K562 (cell line): Measurements from ENCODE around the gene ARHGAP30. TPM values are rescaled to one million over a fixed set of nuclear protein-coding genes. Genes with fewer than 3 reads are reported as not detected.
A peak's percentile ranks its signal among the peaks of the same experiment; 100 is the strongest.

Experiments
- CREB3 ChIP-seq: fragments of 450-650 bp; conservative IDR thresholded peaks from 2 replicates; pipeline ENCODE4 v1.6.1; 2016; ENCODE audit warnings: missing genetic modification characterization, low read depth, mild to moderate bottlenecking, missing compliant biosample characterization, moderate library complexity
- ETV6 ChIP-seq, 3 experiments: fragments of 150-350 bp in 1 of 3; sonication (generic) in 1 of 3; formaldehyde crosslinking in 1 of 3; IDR thresholded peaks; 2 replicates each; pipeline versions ENCODE4 v1.6.1 to v1.8.0; 2014 to 2022; ENCODE audit warnings: borderline replicate concordance in 2 of 3, low read depth in 2 of 3, antibody characterized with exemption in 1 of 3, low read length in 1 of 3, mild to moderate bottlenecking in 1 of 3, missing genetic modification reagents in 1 of 3
- FOXK2 ChIP-seq, 2 experiments: fragments of 450-650 bp; IDR thresholded peaks in 1 of 2; conservative IDR thresholded peaks in 1 of 2; 2 replicates each; pipeline ENCODE4 v1.6.1; 2016; ENCODE audit warnings: low read depth in 2 of 2, mild to moderate bottlenecking in 1 of 2
- HES1 ChIP-seq: fragments of 450-650 bp; IDR thresholded peaks from 2 replicates; pipeline ENCODE4 v1.6.1; 2016; ENCODE audit warnings: low read depth, mild to moderate bottlenecking, moderate library complexity
- KAT7 ChIP-seq: sonication (generic); formaldehyde crosslinking; IDR thresholded peaks from 2 replicates; pipeline ENCODE4 v1.8.0; 2022; ENCODE audit warnings: missing genetic modification reagents, mild to moderate bottlenecking, borderline replicate concordance
- KLF13 ChIP-seq: fragments of 450-650 bp; IDR thresholded peaks from 2 replicates; pipeline ENCODE4 v1.6.1; 2016; ENCODE audit warnings: missing genetic modification characterization, low read depth, mild to moderate bottlenecking, missing compliant biosample characterization, moderate library complexity, borderline replicate concordance
- MTF1 ChIP-seq: fragments of 250-450 bp; sonication (Bioruptor Pico); IDR thresholded peaks from 2 replicates; pipeline ENCODE4 v1.9.0; 2021; ENCODE audit warnings: moderate library complexity, mild to moderate bottlenecking, inconsistent platforms, borderline replicate concordance
- PHF21A ChIP-seq: fragments of 450-650 bp; IDR thresholded peaks from 2 replicates; pipeline ENCODE4 v1.6.1; 2017; ENCODE audit warnings: low read depth, borderline replicate concordance
- RCOR1 ChIP-seq, 2 experiments: IDR thresholded peaks; 2 replicates each; pipeline ENCODE4 v1.6.1; 2012; ENCODE audit warnings: low read depth in 2 of 2, low read length in 2 of 2, borderline replicate concordance in 1 of 2, improper control_type of control experiment in 1 of 2
- RNF2 ChIP-seq: sonication (generic); IDR thresholded peaks from 2 replicates; pipeline ENCODE4 v1.6.1; 2016
- SIX5 ChIP-seq, 2 experiments: IDR thresholded peaks; 2 replicates each; pipeline ENCODE4 v1.6.1; 2011; ENCODE audit warnings: low read length in 2 of 2, borderline replicate concordance in 1 of 2, low read depth in 1 of 2, mild to moderate bottlenecking in 1 of 2, moderate library complexity in 1 of 2; ENCODE audit not compliant: insufficient read depth in 1 of 2
- SP2 ChIP-seq: IDR thresholded peaks from 2 replicates; pipeline ENCODE4 v1.6.1; 2011; ENCODE audit warnings: mild to moderate bottlenecking, low read depth, low read length, moderate library complexity; ENCODE audit not compliant: poor library complexity, severe bottlenecking; ENCODE audit errors: extremely low read depth
- SREBF2 ChIP-seq: sonication (generic); formaldehyde crosslinking; IDR thresholded peaks from 2 replicates; pipeline ENCODE4 v1.4.0; 2020; ENCODE audit warnings: mild to moderate bottlenecking, missing genetic modification reagents
- SRSF3 ChIP-seq: fragments of 200-400 bp; formaldehyde crosslinking; IDR thresholded peaks from 2 replicates; pipeline ENCODE4 v1.6.1; 2016; ENCODE audit warnings: mild to moderate bottlenecking, low read length, moderate library complexity; ENCODE audit not compliant: insufficient read depth
- ZKSCAN8 ChIP-seq: fragments of 200-800 bp; sonication (Bioruptor generic); IDR thresholded peaks from 2 replicates; pipeline ENCODE4 v1.6.1; 2016; ENCODE audit warnings: missing genetic modification characterization, missing compliant biosample characterization
- ZNF232 ChIP-seq: sonication (generic); formaldehyde crosslinking; IDR thresholded peaks from 2 replicates; pipeline ENCODE4 v1.8.0; 2022; ENCODE audit warnings: mild to moderate bottlenecking, missing genetic modification reagents
- ZNF778 ChIP-seq: fragments of 450-650 bp; formaldehyde crosslinking; IDR thresholded peaks from 2 replicates; pipeline ENCODE4 v1.4.0; 2020; ENCODE audit warnings: mild to moderate bottlenecking, moderate library complexity
- polyA plus RNA-seq, 8 experiments: library from polyadenylated mRNA; depleted of rRNA in 4 of 8; stranded (reverse) in 5 of 8; unstranded in 3 of 8; fragments of >200 nt; fragmentation: Nextera tagmentation in 2 of 8; fragmentation: Illumina TruSeq in 1 of 8; extraction: Ambion mirVana in 2 of 8; extraction: Trizol in 1 of 8; gene quantifications; 2 replicates each; pipeline versions ENCODE4 v1.2.1 to v1.2.3, GENCODE V29; 2011 to 2014; ENCODE audit warnings: inconsistent platforms in 1 of 8, missing spikeins in 1 of 8
- total RNA-seq, 7 experiments: library from RNA; depleted of rRNA in 6 of 7; stranded (reverse); fragments of >200 nt in 6 of 7; fragmentation: Illumina TruSeq in 2 of 7; extraction: Trizol in 2 of 7; gene quantifications; 2 replicates each; pipeline versions ENCODE4 v1.2.1 to v1.2.3, GENCODE V29; 2011 to 2021; ENCODE audit warnings: low replicate concordance in 1 of 7
- TF ChIP-seq, protein P1 (sequence below): fragments of 250-450 bp; sonication (Bioruptor Pico); IDR thresholded peaks from 2 replicates; pipeline ENCODE4 v1.8.0; 2022; ENCODE audit warnings: inconsistent platforms, mild to moderate bottlenecking, moderate library complexity, borderline replicate concordance
- TF ChIP-seq, protein P2 (sequence below): sonication (generic); formaldehyde crosslinking; IDR thresholded peaks from 2 replicates; pipeline ENCODE4 v1.8.1; 2022; ENCODE audit warnings: missing genetic modification reagents

Gene ARHGAP30
- total and polyA plus RNA-seq, 9 of the 15 experiments (the other 6 are each of a cell fraction or from before 2014, with no cell fraction given) = 0.01 to 0.73 (median 0.12) TPM

GRCh38 chr1:161013488-161014230 lies 56.0 kb downstream of the ARHGAP30 start (continued):
- TF ChIP-seq SREBF2 (no peak), SRSF3 (no peak), SIX5 (IDR thresholded peaks at IDR 0.05; ENCODE audit: borderline replicate concordance in 1 of 2, insufficient read depth in 1 of 2, low read depth in 1 of 2, low read length in 2 of 2) (no peak), RCOR1 (IDR thresholded peaks at IDR 0.05; ENCODE audit: borderline replicate concordance in 1 of 2, low read depth in 2 of 2, low read length in 2 of 2) (peak in 1 of 2 experiments; percentile 70; a peak in 3 of 4 replicates), ZNF232 (CRISPR knock-in tag) (no peak), MTF1 (no peak), ZNF778 (CRISPR knock-in tag) (no peak), PHF21A (peak; percentile 46; the same call in 1 of the 2 replicates), KAT7 (CRISPR knock-in tag) (no peak), RNF2 (peak; percentile 97), FOXK2 (conservative IDR thresholded peaks at IDR 0.05 in 1 of 2, IDR thresholded peaks at IDR 0.05 in 1 of 2; ENCODE audit: low read depth in 2 of 2) (peak; percentile 69 to 72; a peak in 3 of 4 replicates), HES1 (no peak), KLF13 (peak; percentile 59; the same call in 1 of the 2 replicates), CREB3 (peak; percentile 57; the same call in 1 of the 2 replicates), ZKSCAN8 (peak; percentile 68; the same call in 1 of the 2 replicates), ETV6 (IDR thresholded peaks at IDR 0.05; ENCODE audit: borderline replicate concordance in 1 of 2, low read depth in 2 of 2, low read length in 1 of 2) (peak; percentile 62 to 86; a peak in 3 of 4 replicates), ETV6 (CRISPR knock-in tag; IDR thresholded peaks at IDR 0.05; ENCODE audit: borderline replicate concordance) (no peak), SP2 (no peak)
- TF ChIP-seq, protein P1, sequence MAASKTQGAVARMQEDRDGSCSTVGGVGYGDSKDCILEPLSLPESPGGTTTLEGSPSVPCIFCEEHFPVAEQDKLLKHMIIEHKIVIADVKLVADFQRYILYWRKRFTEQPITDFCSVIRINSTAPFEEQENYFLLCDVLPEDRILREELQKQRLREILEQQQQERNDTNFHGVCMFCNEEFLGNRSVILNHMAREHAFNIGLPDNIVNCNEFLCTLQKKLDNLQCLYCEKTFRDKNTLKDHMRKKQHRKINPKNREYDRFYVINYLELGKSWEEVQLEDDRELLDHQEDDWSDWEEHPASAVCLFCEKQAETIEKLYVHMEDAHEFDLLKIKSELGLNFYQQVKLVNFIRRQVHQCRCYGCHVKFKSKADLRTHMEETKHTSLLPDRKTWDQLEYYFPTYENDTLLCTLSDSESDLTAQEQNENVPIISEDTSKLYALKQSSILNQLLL = no peak
- TF ChIP-seq, protein P2, sequence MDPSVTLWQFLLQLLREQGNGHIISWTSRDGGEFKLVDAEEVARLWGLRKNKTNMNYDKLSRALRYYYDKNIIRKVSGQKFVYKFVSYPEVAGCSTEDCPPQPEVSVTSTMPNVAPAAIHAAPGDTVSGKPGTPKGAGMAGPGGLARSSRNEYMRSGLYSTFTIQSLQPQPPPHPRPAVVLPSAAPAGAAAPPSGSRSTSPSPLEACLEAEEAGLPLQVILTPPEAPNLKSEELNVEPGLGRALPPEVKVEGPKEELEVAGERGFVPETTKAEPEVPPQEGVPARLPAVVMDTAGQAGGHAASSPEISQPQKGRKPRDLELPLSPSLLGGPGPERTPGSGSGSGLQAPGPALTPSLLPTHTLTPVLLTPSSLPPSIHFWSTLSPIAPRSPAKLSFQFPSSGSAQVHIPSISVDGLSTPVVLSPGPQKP = no peak
